Upper lobe of left lung (tissue), 4 donors: ENCODE data around the gene ZNF605.

ENCODE experiments used
- POLR2A ChIP-seq, 4 donors: fragments of 450-650 bp; IDR thresholded peaks; one replicate each; pipeline ENCODE4 v1.5.1; 2016 to 2017; ENCODE audit warnings: antibody characterized with exemption in 4 of 4, mild to moderate bottlenecking in 2 of 4
- TF ChIP-seq, protein P1 (sequence below), 6 experiments: fragments of 450-650 bp in 4 of 6; fragments of 200-600 bp in 2 of 6; sonication (generic) in 2 of 6; IDR thresholded peaks; one replicate each; pipeline ENCODE4 v1.5.1; 2016 to 2019; ENCODE audit warnings: antibody characterized with exemption in 6 of 6

DNA sequence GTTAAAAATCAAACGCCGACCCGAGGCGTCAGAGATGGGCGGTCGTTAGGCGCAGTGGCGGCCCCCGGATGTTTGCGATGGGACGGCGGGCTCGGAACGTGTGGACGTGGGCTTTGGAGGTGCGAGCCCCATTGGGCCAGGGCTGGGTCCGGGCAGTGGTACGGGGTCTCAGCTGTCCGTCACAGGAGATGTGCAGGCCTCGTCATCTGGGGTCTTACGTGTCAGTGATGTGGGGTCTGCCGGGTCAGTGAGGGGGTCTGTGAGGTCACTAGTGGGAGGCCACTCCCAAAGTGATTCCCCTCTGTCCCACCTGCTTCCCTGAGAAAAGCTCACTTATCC, 47.1 kb downstream of the ZNF605 start:
- no peak for TF ChIP-seq POLR2A (IDR thresholded peaks at IDR 0.05)
- TF ChIP-seq, protein P1, sequence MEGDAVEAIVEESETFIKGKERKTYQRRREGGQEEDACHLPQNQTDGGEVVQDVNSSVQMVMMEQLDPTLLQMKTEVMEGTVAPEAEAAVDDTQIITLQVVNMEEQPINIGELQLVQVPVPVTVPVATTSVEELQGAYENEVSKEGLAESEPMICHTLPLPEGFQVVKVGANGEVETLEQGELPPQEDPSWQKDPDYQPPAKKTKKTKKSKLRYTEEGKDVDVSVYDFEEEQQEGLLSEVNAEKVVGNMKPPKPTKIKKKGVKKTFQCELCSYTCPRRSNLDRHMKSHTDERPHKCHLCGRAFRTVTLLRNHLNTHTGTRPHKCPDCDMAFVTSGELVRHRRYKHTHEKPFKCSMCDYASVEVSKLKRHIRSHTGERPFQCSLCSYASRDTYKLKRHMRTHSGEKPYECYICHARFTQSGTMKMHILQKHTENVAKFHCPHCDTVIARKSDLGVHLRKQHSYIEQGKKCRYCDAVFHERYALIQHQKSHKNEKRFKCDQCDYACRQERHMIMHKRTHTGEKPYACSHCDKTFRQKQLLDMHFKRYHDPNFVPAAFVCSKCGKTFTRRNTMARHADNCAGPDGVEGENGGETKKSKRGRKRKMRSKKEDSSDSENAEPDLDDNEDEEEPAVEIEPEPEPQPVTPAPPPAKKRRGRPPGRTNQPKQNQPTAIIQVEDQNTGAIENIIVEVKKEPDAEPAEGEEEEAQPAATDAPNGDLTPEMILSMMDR (IDR thresholded peaks at IDR 0.05), result no peak
